Right ventricle myocardium inferior (tissue), 1 donor: ENCODE results near the gene ARPC4. TPM values are rescaled to one million over a fixed set of nuclear protein-coding genes. Genes with fewer than 3 reads are reported as not detected.

Source experiments
- ATAC-seq: fragments of 200-7000 bp; cut with Tn5 transposase; one replicate; pipeline ENCODE4 v1.9.1; 2020; ENCODE audit warnings: mild to moderate bottlenecking, moderate library complexity
- DNase-seq: peaks from one replicate; pipeline ENCODE4 v3.0.0; 2021; ENCODE audit errors: missing footprints
- intact Hi-C: fragments of 100-400 bp; cut with DNase I; formaldehyde crosslinking; loops from one replicate; pipeline ENCODE4 v1.11.0; 2022
- total RNA-seq: library from RNA; stranded (reverse); fragmentation: NEBNext Ultra II Directional; extraction: Animal tissue kit (Norgen Biotek cat#: 25700); gene quantifications from one replicate; pipeline ENCODE4 v1.2.1, GENCODE V29; 2021
- donor health status: DM: no; HTN: yes; CAD: no; lungs with severe emphysema.

The ARPC4 gene
- total RNA-seq, 1 donor from 2014 or later, result 70.8 TPM

DNA sequence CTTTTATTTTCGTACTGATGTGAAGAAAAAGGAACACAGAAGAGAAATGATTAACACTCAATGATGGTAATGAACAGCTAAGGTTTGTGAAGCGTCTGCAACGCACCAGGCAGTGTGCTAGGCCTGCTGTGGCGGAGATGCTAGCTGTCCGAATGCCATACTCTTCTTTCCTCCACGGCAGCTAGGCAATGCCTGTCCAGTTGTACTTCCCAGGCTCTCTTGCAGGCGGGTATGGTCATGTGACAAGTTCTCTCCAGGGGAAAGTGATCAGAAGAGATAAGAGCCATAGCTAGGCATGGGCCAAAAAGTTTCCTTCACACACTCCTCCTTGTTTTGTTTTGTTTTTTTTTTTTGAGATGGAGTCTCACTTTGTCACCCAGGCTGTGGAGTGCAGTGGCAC lies 7.3 kb upstream of the ARPC4 start:
- intact Hi-C loops, result no loop called here
- DNase-seq, result no peak
- no peak for ATAC-seq

DNA sequence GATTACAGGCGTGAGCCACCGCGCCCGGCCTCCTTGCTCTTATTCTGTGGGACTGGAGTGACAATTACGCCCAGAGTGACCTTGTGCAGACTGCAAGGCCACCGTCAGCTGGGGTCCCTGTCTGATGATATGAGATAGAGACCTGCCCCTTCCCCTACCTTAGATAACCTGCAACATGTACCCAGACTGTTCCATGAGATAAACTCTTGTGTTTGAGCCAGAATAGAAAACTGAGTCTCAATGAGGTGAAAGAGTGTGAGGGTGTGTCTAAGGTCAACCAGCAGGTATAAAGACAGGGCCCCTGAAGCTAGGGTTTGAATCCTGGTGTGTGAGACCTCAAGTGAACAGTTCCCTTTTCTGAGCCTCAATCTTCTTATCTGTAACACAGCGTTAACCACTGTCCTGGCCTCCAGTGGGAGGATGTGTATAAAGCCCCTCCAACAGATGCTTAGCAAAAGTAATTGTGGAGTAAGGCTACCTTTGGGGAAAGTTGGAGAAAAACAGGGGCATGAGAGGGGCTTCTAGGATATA lies 6.6 kb upstream of the ARPC4 start:
- intact Hi-C loops, result no loop called here
- ATAC-seq, result no peak
- DNase-seq, result no peak

DNA sequence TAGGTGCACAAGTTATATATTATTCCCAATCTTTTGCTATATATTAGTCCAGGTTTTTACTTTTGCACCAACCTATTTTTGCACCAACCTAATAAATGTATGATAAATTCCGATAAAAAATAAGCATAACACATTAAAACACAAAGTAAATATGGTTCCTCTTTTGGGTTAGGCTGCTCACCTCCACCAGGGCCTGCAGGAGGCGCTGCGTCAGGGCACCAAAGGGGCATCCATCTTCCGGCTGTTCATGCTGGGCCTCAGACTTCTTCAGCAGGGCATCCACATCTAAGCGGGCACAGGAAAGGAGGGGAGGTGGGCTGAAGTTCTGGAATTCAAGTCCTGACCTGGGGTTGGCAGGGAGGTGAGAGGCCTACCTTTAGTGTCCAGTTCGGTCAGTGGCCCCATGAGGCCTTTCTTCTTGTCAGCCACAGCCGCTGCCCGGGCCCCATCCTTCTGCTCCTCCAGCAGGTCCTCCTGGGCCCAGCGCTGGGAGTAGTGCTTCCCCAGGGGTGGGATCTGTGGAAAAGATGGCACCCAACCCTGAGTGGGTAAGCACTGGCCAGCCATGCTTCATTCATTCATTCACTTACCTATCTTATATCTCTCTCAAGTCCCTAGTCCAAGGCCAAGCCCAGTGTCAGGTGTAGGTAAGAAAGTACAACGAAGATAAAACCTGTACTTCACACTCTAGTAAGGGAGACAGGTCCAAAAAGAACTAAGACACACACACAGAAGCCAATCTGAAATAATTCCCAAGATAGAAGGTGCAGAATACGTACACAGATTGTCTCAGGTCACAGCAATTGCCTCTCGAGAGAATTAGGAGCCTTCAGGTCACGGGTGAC lies 5.8 kb upstream of the ARPC4 start:
- intact Hi-C loops, result no loop called here
- ATAC-seq, result no peak

DNA sequence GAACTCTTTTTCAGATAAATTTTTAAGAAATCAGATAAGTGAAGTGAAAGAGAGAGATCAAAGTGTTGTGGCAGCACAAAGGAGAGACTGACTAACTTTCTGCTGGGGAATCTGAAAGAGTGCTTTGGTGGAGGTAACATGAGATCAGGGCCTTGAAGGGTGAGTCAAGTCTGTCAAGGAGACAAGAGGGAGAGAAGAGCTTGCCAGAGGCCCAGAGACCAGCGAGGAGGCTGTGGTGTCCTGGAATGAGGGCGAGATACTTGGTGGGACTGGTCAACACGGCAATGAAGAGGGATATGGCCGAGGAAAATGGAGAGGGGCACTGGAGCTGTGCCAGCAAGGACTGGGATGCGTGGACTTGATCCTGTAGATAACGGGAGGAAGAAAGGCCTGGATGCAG lies 5.2 kb upstream of the ARPC4 start:
- intact Hi-C loops, result no loop called here
- ATAC-seq (no peak), DNase-seq (no peak)

More for the DNA sequence above, 5.8 kb upstream of the ARPC4 start:
- peak; percentile 50 for DNase-seq

DNA sequence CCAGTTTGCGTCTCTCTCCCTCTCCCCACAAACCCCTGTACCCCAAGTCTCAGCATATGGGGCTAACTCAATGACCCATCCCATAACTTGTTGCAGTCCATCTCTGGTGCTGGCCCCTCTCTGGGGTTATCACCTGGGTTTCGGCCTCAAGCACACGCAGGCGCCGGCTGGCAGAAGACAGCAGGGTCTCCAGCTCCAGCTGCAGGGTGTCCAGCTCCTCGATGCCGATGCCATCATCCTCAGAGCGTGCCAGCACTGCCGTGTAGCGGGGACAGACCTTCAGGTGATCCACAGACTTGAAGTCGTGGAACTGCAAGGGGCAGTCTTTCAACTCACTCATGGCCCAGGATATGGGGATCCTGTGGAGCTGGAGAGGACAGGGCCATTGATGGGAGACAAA lies 1.8 kb upstream of the ARPC4 start:
- no peak for ATAC-seq
- intact Hi-C loops, result loop anchor here (5.0 kb wide), 1 partner anchor 139 kb away; no protein-coding TSS in a partner anchor
- DNase-seq, result no peak

DNA sequence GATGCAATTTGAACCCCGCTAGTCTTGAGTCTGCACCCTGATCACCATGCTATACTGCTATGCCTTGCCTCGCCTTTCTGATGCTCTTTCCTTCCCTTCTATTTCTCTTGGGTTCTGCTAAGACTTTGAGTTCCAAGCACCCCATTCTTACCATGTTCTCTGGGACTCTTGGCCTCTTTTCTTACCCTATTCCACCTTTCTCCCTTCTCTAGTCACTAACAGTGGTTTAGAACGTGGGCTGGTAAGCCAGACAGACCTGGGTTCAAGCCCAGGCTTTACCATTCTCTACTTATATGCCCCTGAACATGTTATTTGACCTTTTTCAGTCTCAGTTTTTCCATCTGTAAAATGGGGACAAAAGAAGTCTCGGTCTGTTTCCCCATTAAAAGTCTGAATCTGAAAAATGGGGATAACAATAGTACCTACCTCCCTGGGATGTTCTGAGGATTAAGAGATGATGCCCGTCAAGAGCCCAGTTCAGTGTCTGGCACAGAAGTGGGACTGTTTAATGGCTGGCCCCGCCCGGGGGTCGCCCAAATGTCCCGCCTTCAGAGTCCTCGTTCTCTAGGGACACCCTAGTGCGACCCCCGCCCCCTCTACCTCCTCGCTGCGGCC lies 985 bp upstream of the ARPC4 start:
- DNase-seq, result no peak
- intact Hi-C loops, result loop anchor here (2.0 to 5.0 kb wide), 2 partner anchors 43 to 140 kb away; partner anchors contain the start of gene OGG1
- no peak for ATAC-seq

DNA sequence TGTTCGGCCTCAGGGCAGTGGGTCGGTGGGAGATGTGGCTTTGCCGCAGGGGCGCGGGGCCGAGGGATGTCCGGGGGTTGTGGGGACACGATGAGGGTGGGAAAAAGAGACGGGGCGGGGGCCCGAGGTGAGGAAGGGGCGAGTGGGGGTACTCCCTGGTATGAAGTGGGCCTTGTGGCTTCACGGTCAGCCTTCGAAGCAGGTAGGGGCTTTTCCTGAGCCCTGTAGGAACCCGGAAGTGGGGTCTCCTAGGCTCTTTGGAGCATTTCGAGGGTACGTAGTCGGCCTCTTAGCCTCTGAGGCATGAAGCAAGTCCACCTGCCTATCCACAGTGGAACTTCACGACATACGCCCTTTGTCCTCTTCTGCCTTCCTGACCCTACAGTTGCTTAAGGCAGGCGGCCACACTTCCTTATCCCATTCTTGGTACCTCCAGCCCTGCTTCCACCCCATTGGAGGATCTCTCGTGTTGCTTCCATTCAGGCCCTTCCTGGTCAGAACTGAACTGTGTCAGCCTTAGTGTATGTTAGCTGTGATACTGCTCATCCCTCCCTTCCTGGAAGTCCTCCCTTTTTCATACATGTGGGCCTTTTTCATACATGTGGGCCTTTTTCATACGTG lies 389 bp downstream of the ARPC4 start:
- no peak for DNase-seq
- peak; percentile 2 for ATAC-seq
- intact Hi-C loops, result loop anchor here (2.0 to 5.0 kb wide), 2 partner anchors 44 to 141 kb away; partner anchors contain the start of gene OGG1

DNA sequence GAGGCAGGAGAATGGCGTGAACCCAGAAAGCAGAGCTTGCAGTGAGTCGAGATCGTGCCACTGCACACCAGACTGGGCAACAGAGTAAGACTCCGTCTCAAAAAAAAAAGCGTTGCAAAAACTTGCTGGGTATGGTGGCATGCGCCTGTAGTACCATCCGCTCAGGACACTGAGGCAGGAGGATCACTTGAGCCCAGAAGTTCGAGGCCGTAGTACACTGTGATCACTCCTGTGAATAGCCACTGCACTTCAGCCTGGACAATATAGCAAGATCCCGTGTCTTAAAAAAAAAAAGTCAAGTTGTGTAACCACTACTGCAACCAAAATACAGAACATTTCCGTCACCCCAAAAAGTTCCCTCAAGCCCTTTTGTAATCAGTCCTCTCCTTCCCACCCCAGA lies 1.5 kb downstream of the ARPC4 start:
- ATAC-seq (no peak), DNase-seq (no peak)
- intact Hi-C loops, result loop anchor here (5.0 kb wide), 1 partner anchor 142 kb away; no protein-coding TSS in a partner anchor

DNA sequence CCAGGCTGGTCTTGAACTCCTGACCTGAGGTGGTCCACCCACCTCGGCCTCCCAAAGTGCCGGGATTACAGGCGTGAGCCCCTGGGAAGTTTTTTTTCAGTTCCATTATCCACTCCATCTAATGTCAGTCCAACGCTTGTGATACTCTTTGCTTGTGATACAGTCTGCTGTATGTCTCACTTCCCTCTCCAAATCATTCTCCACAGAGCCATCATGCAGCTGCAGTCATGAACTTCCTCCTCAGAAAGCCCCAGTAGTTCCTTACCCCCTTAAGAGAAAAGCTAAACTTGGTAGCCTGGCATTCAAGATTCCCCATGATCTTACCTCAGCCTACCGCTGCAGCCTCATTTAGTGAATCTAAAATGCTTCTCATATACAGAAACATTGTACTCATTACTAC lies 2.3 kb downstream of the ARPC4 start:
- DNase-seq, result no peak
- intact Hi-C loops, result no loop called here
- no peak for ATAC-seq

DNA sequence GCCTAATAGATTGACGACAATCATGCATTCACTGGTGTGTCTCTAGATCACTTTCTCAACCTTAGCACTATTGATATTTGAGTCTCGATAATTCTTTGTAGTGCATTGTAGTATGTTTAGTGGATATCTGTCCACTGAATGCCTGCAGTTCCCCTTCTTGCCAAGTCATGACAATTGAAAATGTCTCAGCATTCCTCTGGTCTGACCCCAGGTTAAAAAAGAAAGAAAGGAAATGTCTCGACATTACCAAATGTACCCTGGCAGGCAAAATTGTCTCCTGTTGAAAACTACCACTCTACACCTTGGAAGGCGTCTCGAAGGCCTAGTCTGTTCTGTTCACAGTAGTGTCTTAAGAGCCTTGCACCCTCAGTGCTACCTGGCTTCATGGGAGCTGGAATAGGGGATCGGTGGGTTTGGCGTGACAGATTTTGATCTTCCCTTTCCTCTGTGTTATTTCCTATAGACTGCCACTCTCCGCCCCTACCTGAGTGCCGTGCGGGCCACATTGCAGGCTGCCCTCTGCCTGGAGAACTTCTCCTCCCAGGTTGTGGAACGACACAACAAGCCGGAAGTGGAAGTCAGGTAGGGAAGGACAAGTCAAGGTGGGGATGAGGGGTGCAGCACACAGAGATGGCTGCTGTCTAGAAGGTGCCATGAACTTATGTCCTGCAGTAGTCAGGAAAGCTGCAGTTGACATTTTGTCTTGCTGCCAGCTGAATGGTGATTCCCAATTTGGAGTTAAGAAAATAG lies 4.5 kb downstream of the ARPC4 start:
- intact Hi-C loops, result no loop called here
- DNase-seq, result no peak
- no peak for ATAC-seq

DNA sequence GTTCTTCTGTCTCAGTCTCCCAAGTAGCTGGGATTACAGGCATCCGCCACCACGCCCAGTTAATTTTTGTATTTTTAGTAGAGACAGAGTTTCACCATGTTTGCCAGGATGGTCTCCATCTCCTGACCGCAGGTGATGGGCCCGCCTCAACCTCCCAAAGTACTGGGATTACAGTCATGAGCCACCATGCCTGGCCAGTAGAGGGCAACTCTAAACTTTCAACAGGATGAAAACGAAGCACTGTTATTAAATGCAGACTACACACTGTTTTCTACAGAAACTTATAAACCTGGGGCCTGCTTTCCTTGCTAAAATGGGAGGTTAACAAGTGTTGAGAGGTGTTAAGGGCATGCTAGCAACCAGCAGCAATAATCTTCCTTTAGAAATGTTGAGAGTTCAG lies 7.6 kb downstream of the ARPC4 start:
- intact Hi-C loops, result no loop called here
- no peak for DNase-seq
- no peak for ATAC-seq

DNA sequence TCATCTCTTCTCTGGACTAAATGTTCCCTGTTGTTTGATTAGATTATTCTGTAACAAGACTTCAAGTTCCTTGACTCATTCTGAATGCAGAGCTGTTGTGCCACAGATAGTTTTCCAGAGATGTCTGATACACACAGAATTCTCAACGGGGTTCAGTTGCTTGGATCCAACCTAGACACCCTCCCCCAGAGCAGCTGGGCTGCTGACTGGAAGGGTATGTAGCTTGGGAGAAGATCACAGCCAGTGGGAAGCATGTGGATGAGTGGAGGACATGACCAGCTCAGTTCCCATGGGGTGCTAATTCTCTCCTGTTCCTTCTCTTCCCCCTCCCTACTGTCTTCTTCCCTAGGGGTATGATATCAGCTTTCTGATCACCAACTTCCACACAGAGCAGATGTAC lies 10.6 kb downstream of the ARPC4 start:
- DNase-seq, result no peak
- no peak for ATAC-seq
- intact Hi-C loops, result no loop called here

DNA sequence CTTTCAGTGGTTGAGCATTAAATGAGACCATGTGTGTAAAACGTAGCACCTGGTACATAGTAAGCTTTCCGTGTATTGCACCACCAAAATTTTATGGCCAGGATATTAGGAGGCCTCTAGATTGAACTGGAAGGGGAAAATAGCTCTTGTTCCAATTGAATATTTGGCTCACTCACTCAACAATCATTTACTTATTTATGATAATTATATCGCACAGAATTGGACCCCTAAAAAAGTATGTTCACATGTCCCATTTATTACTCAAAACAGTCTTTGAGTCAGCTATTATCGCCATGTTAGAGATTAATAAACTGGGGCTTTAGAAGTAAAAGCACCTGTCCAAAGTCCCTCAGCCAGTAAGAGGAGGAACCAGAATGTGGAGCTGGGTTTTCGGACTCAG lies 12.1 kb downstream of the ARPC4 start:
- intact Hi-C loops, result no loop called here

DNA sequence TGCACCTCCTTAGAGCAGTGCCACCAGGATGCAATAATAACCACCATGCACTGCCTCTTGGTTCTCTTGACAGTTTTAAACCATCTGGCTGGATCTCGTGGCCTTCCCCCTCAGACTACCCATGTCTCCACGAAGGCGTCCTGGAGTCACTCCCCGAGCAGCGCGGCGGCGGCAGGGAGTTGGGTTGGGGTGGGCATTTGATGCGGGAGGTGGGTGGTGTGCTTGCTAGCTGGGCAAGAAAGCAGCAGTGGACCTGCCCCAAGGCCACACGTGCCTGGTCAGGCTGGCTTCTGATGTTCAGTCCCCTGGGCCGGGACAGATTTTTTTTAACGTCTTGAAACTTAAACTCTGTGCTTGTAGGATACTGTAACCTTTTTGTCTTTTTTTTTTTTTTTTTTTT lies 13.3 kb downstream of the ARPC4 start:
- ATAC-seq (no peak), DNase-seq (no peak)
- intact Hi-C loops, result no loop called here

More for the DNA sequence above, 12.1 kb downstream of the ARPC4 start:
- ATAC-seq (no peak), DNase-seq (no peak)

DNA sequence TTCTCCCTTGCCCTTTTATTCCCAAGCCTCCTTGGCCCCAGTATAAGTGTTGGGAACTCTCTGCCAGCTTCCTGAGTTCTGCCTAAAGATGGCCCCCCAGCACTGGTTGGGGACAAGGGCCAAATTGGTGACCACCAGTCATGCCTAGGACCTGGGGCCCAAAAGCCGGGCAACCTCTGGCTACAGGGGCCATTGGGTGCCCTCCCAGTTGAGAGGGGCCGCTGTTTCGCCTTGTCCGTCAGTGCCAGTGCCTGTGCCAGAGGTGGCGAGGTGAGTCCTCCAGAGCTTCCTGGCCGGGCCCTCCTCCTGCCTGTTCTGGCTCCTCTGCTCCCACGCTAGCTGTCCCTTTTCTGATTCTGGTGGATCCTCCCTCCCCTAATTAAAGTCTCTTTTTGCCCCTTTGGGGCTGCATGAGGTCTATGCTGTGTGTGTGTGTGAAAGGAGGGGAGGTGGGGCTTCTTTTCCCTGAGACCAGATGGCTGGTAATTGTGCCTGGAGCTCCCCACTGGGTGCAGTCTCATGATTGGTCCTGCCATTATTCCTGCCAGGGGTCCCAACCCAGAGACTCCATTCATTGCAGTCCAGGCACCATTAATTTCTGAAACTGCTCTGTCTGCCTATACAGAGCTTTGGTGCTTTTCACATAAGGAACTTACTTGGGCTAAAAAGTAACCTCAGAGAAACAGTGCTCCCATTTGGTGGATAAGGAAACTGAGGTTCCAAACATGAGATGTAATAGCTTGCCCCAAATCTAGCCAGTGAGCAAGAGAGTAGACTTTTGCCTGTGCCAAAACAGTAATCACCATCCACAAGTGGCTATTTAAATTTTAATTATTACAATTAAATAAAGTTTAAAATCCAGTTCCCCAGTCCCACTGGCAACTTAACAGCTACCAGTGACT lies 14.1 kb downstream of the ARPC4 start:
- DNase-seq, result no peak
- no peak for ATAC-seq
- intact Hi-C loops, result no loop called here

DNA sequence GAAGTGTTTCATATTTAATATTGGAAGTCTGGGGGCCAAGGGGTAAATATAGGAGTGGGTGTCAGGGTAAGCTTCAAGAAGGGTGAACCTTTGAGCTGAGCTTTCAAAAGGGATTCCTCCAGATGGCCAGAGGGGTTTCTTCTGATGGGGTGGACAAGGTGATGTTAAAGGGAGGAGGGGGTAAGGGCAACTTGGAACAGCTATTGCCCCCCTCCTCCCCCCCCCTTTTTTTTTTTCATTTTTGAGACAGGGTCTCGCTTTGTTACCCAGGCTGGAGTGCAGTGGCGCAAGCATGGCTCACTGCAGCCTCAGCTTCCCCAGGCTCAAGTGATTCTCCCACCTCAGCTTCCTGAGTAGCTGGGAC lies 15.1 kb downstream of the ARPC4 start:
- no peak for ATAC-seq
- intact Hi-C loops, result no loop called here

DNA sequence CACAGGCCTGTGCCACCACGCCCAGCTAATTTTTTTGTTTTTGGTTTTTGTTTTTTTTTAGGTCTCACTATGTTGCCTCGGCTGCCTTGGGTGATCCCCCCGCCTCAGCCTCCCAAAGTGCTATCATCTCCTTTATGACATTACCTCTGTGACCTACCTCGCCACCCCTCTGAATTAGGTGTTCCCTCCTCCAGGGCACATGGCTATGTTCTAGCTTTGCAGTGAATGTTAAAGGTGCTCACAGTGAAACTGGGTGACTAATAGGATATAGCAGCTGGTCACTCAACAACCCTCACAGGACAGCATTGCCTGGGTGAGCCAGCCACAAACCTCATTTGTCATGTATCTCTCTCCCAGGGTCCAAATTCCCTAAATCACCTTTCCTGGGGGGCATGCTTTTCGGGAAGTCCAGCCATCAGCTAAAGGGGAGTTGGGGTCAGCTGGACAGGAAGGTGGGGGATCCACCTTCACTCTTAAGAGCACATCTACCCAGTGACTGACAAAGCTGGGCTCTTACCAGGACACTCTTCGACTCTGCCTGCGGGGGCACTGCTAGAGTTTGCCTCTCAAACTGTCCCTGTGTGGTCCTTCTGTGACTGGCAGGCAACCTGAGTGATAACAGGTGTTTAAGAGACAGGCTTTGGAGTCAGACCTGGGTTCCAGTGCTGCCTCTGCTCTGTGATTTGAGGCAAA lies 15.6 kb downstream of the ARPC4 start:
- no peak for DNase-seq
- ATAC-seq, result no peak
- intact Hi-C loops, result no loop called here

More for the DNA sequence above, 15.1 kb downstream of the ARPC4 start:
- no peak for DNase-seq
